K562 (cell line): Measurements from ENCODE around the gene PDE4D.

Experiments
- BRD4 ChIP-seq: fragments of 200-600 bp; sonication (generic); IDR thresholded peaks from 2 replicates; pipeline ENCODE4 v1.6.1; 2017; ENCODE audit warnings: inconsistent platforms
- CSDE1 ChIP-seq, 2 experiments: fragments of 450-650 bp; IDR thresholded peaks; 2 replicates each; pipeline ENCODE4 v1.6.1; 2016; ENCODE audit warnings: mild to moderate bottlenecking in 1 of 2
- FOS ChIP-seq: IDR thresholded peaks from 3 replicates; pipeline ENCODE4 v1.6.1; 2011; ENCODE audit not compliant: insufficient read length; ENCODE audit errors: extremely low read depth
- IRF2 ChIP-seq: sonication (generic); formaldehyde crosslinking; IDR thresholded peaks from 2 replicates; pipeline ENCODE4 v1.8.1; 2022; ENCODE audit warnings: mild to moderate bottlenecking, missing genetic modification reagents
- KDM4B ChIP-seq, 2 experiments: fragments of 450-650 bp in 1 of 2; sonication (generic) in 1 of 2; IDR thresholded peaks; 2 replicates each; pipeline ENCODE4 v1.6.1; 2016 to 2017; ENCODE audit warnings: borderline replicate concordance in 2 of 2, antibody characterized with exemption in 1 of 2, low read depth in 1 of 2, mild to moderate bottlenecking in 1 of 2
- NR1H2 ChIP-seq: sonication (generic); formaldehyde crosslinking; IDR thresholded peaks from 2 replicates; pipeline ENCODE4 v1.4.0; 2020; ENCODE audit warnings: mild to moderate bottlenecking, missing genetic modification reagents
- PBX2 ChIP-seq, 2 experiments: IDR thresholded peaks in 1 of 2; conservative IDR thresholded peaks in 1 of 2; 2 replicates each; pipeline ENCODE4 v1.6.1; 2016; ENCODE audit warnings: low read depth in 2 of 2, mild to moderate bottlenecking in 1 of 2, missing compliant biosample characterization in 1 of 2, missing genetic modification characterization in 1 of 2, moderate library complexity in 1 of 2
- RAD21 ChIP-seq, 2 experiments: fragments of 250-450 bp in 1 of 2; fragments of 450-650 bp in 1 of 2; sonication (Bioruptor Pico) in 1 of 2; formaldehyde crosslinking in 1 of 2; IDR thresholded peaks in 1 of 2; conservative IDR thresholded peaks in 1 of 2; 2 replicates each; pipeline versions ENCODE4 v1.4.0 to v1.8.0; 2020 to 2022; ENCODE audit warnings: mild to moderate bottlenecking in 2 of 2, moderate library complexity in 1 of 2
- REST ChIP-seq, 2 experiments: fragments of 450-650 bp; formaldehyde crosslinking in 1 of 2; IDR thresholded peaks; 2 replicates each; pipeline versions ENCODE4 v1.4.0 to v1.6.1; 2014 to 2020; ENCODE audit warnings: mild to moderate bottlenecking in 2 of 2, borderline replicate concordance in 1 of 2, low read depth in 1 of 2
- ZNF609 ChIP-seq: sonication (generic); formaldehyde crosslinking; IDR thresholded peaks from 2 replicates; pipeline ENCODE4 v1.8.1; 2023; ENCODE audit warnings: missing genetic modification reagents, mild to moderate bottlenecking, borderline replicate concordance
- ZNF780A ChIP-seq: fragments of 250-450 bp; sonication (Bioruptor Pico); IDR thresholded peaks from 2 replicates; pipeline ENCODE4 v1.5.0; 2021; ENCODE audit warnings: mild to moderate bottlenecking
- TF ChIP-seq, protein P1 (sequence below): sonication (generic); formaldehyde crosslinking; IDR thresholded peaks from 2 replicates; pipeline ENCODE4 v1.5.0; 2020; ENCODE audit warnings: missing genetic modification reagents
- TF ChIP-seq, protein P2 (sequence below), 2 experiments: fragments of 450-650 bp in 1 of 2; sonication (generic) in 1 of 2; formaldehyde crosslinking in 1 of 2; IDR thresholded peaks in 1 of 2; conservative IDR thresholded peaks in 1 of 2; 2 replicates each; pipeline versions ENCODE4 v1.6.1 to v1.8.1; 2016 to 2023; ENCODE audit warnings: mild to moderate bottlenecking in 2 of 2, moderate library complexity in 2 of 2, inconsistent platforms in 1 of 2, missing genetic modification reagents in 1 of 2
- TF ChIP-seq, protein P3 (sequence below), 3 experiments: IDR thresholded peaks in 2 of 3; conservative IDR thresholded peaks in 1 of 3; 2 replicates each; pipeline ENCODE4 v1.5.1; 2011 to 2012; ENCODE audit warnings: low read length in 3 of 3, mild to moderate bottlenecking in 3 of 3, control low read depth in 2 of 3, improper control_type of control experiment in 1 of 3, inconsistent platforms in 1 of 3, low read depth in 1 of 3, mixed read lengths in 1 of 3, moderate library complexity in 1 of 3; ENCODE audit not compliant: insufficient read depth in 2 of 3

- no peak for TF ChIP-seq PBX2 (CRISPR knock-in tag; IDR thresholded peaks at IDR 0.05; ENCODE audit: low read depth)
- TF ChIP-seq PBX2 (tag; conservative IDR thresholded peaks at IDR 0.05; ENCODE audit: low read depth), result no peak
- no peak for TF ChIP-seq BRD4
- TF ChIP-seq, protein P1, sequence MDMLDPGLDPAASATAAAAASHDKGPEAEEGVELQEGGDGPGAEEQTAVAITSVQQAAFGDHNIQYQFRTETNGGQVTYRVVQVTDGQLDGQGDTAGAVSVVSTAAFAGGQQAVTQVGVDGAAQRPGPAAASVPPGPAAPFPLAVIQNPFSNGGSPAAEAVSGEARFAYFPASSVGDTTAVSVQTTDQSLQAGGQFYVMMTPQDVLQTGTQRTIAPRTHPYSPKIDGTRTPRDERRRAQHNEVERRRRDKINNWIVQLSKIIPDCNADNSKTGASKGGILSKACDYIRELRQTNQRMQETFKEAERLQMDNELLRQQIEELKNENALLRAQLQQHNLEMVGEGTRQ (CRISPR knock-in tag), result no peak
- TF ChIP-seq, protein P2, sequence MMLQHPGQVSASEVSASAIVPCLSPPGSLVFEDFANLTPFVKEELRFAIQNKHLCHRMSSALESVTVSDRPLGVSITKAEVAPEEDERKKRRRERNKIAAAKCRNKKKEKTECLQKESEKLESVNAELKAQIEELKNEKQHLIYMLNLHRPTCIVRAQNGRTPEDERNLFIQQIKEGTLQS (IDR thresholded peaks at IDR 0.05), result no peak
- TF ChIP-seq, protein P2 (CRISPR knock-in tag; conservative IDR thresholded peaks at IDR 0.05), result no peak
- TF ChIP-seq RAD21 (CRISPR knock-in tag; conservative IDR thresholded peaks at IDR 0.05 in 1 of 2, IDR thresholded peaks at IDR 0.05 in 1 of 2), result no peak
- TF ChIP-seq, protein P3, sequence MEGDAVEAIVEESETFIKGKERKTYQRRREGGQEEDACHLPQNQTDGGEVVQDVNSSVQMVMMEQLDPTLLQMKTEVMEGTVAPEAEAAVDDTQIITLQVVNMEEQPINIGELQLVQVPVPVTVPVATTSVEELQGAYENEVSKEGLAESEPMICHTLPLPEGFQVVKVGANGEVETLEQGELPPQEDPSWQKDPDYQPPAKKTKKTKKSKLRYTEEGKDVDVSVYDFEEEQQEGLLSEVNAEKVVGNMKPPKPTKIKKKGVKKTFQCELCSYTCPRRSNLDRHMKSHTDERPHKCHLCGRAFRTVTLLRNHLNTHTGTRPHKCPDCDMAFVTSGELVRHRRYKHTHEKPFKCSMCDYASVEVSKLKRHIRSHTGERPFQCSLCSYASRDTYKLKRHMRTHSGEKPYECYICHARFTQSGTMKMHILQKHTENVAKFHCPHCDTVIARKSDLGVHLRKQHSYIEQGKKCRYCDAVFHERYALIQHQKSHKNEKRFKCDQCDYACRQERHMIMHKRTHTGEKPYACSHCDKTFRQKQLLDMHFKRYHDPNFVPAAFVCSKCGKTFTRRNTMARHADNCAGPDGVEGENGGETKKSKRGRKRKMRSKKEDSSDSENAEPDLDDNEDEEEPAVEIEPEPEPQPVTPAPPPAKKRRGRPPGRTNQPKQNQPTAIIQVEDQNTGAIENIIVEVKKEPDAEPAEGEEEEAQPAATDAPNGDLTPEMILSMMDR (IDR thresholded peaks at IDR 0.05 in 2 of 3, conservative IDR thresholded peaks at IDR 0.05 in 1 of 3; ENCODE audit: insufficient read depth in 2 of 3, low read depth in 1 of 3, low read length in 3 of 3), result no peak
- TF ChIP-seq NR1H2 (CRISPR knock-in tag), result no peak
- no peak for TF ChIP-seq ZNF609 (CRISPR knock-in tag)
- TF ChIP-seq REST (IDR thresholded peaks at IDR 0.05; ENCODE audit: borderline replicate concordance), result no peak
- TF ChIP-seq REST (CRISPR knock-in tag; IDR thresholded peaks at IDR 0.05; ENCODE audit: low read depth), result no peak
- no peak for TF ChIP-seq ZNF780A (CRISPR knock-in tag)
- no peak for TF ChIP-seq FOS
- no peak for TF ChIP-seq CSDE1 (IDR thresholded peaks at IDR 0.05)
- no peak for TF ChIP-seq KDM4B (IDR thresholded peaks at IDR 0.05; ENCODE audit: borderline replicate concordance in 2 of 2, low read depth in 1 of 2)
- TF ChIP-seq IRF2, result no peak
Measured at GRCh38 chr5:59483971-59484472, 409.5 kb downstream of the PDE4D start.
